DOHH2 (cell line): Measurements from ENCODE around the gene ANHX.

ENCODE experiments used
- EZH2phosphoT487 ChIP-seq: fragments of 200-600 bp; sonication (generic); IDR thresholded peaks from 2 replicates; pipeline ENCODE4 v1.6.1; 2017; ENCODE audit warnings: borderline replicate concordance, mild to moderate bottlenecking, antibody characterized with exemption, low read length, moderate library complexity, mixed read lengths
- TF ChIP-seq, protein P1 (sequence below): fragments of 200-600 bp; sonication (generic); IDR thresholded peaks from one replicate; pipeline ENCODE4 v1.5.1; 2014; ENCODE audit warnings: antibody characterized with exemption, mild to moderate bottlenecking, low read depth, low read length; ENCODE audit not compliant: poor library complexity, severe bottlenecking

- TF ChIP-seq, protein P1, sequence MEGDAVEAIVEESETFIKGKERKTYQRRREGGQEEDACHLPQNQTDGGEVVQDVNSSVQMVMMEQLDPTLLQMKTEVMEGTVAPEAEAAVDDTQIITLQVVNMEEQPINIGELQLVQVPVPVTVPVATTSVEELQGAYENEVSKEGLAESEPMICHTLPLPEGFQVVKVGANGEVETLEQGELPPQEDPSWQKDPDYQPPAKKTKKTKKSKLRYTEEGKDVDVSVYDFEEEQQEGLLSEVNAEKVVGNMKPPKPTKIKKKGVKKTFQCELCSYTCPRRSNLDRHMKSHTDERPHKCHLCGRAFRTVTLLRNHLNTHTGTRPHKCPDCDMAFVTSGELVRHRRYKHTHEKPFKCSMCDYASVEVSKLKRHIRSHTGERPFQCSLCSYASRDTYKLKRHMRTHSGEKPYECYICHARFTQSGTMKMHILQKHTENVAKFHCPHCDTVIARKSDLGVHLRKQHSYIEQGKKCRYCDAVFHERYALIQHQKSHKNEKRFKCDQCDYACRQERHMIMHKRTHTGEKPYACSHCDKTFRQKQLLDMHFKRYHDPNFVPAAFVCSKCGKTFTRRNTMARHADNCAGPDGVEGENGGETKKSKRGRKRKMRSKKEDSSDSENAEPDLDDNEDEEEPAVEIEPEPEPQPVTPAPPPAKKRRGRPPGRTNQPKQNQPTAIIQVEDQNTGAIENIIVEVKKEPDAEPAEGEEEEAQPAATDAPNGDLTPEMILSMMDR: peak; percentile 82
- TF ChIP-seq EZH2phosphoT487: no peak
Observed at GRCh38 chr12:133181238-133181959, 54.3 kb downstream of the ANHX start, which contains the start of gene ZNF268.
